Nephron (organoid): ENCODE data around the gene SDC4.
A peak's percentile ranks its signal among the peaks of the same experiment; 100 is the strongest.

ENCODE experiments used
- H3K27ac Mint-ChIP-seq, 3 experiments: 2 replicates each; pipeline ENCODE4 v1.8.0; 2020; ENCODE audit warnings: mixed read lengths in 3 of 3, mild to moderate bottlenecking in 2 of 3, moderate library complexity in 1 of 3
- H3K27me3 Mint-ChIP-seq: 2 replicates; pipeline ENCODE4 v1.8.0; 2021; ENCODE audit warnings: low read depth, mild to moderate bottlenecking, moderate library complexity, mixed read lengths
- H3K36me3 Mint-ChIP-seq: 2 replicates; pipeline ENCODE4 v1.8.0; 2020; ENCODE audit warnings: low read depth, mixed read lengths
- H3K4me1 Mint-ChIP-seq: 2 replicates; pipeline ENCODE4 v1.8.0; 2020; ENCODE audit warnings: mixed read lengths
- H3K4me3 Mint-ChIP-seq, 3 experiments: 2 replicates each; pipeline ENCODE4 v1.8.0; 2020; ENCODE audit warnings: mild to moderate bottlenecking in 3 of 3, mixed read lengths in 3 of 3, moderate library complexity in 2 of 3
- H3K9me3 Mint-ChIP-seq: 2 replicates; pipeline ENCODE4 v1.8.0; 2020; ENCODE audit warnings: mixed read lengths
- CTCF ChIP-seq, 3 experiments: fragments of 200-600 bp; sonication (generic); IDR thresholded peaks; one replicate each; pipeline ENCODE4 v1.5.0; 2021; ENCODE audit warnings: antibody characterized with exemption in 3 of 3; ENCODE audit not compliant: unreplicated experiment in 3 of 3

SDC4 gene

GRCh38 chr20:45325371-45325770 is 22.9 kb downstream of the SDC4 start:
- H3K9me3 Mint-ChIP-seq: no peaks in the 10 kb centered on the region
- no peak for TF ChIP-seq CTCF (IDR thresholded peaks at IDR 0.05; ENCODE audit: unreplicated experiment in 3 of 3)
- H3K4me1 Mint-ChIP-seq: no peaks in the 10 kb centered on the region
- H3K36me3 Mint-ChIP-seq: peaks cover 16% of the 10 kb centered on the region
- no peaks in the 10 kb centered on the region for H3K27me3 Mint-ChIP-seq
- no peak overlapping the region for H3K4me3 Mint-ChIP-seq
- peak overlapping the region in 2 of 3 experiments; percentile 17 to 72 for H3K27ac Mint-ChIP-seq

GRCh38 chr20:45323731-45324130 is 24.5 kb downstream of the SDC4 start:
- Mint-ChIP-seq H3K4me1 (no peaks in the 10 kb centered on the region), H3K27me3 (no peaks in the 10 kb centered on the region), H3K36me3 (peaks cover 8% of the 10 kb centered on the region), H3K4me3 (no peak overlapping the region), H3K27ac (no peak overlapping the region), H3K9me3 (no peaks in the 10 kb centered on the region)
- no peak for TF ChIP-seq CTCF (IDR thresholded peaks at IDR 0.05; ENCODE audit: unreplicated experiment in 3 of 3)

- Mint-ChIP-seq H3K27ac (no peak overlapping the region), H3K27me3 (no peaks in the 10 kb centered on the region)
Measured at GRCh38 chr20:45322952-45323383, 25.3 kb downstream of the SDC4 start.

GRCh38 chr20:45320948-45321595 is 27.2 kb downstream of the SDC4 start:
- Mint-ChIP-seq H3K27me3 (no peaks in the 10 kb centered on the region), H3K4me3 (no peak overlapping the region), H3K4me1 (no peaks in the 10 kb centered on the region), H3K9me3 (no peaks in the 10 kb centered on the region), H3K27ac (no peak overlapping the region), H3K36me3 (no peaks in the 10 kb centered on the region)
- TF ChIP-seq CTCF (IDR thresholded peaks at IDR 0.05; ENCODE audit: unreplicated experiment in 3 of 3): no peak

More at GRCh38 chr20:45322952-45323383, 25.3 kb downstream of the SDC4 start:
- H3K9me3 Mint-ChIP-seq: no peaks in the 10 kb centered on the region
- H3K4me1 Mint-ChIP-seq: no peaks in the 10 kb centered on the region
- no peak overlapping the region for H3K4me3 Mint-ChIP-seq
- peak in 1 of 3 experiments; percentile 19 for TF ChIP-seq CTCF (IDR thresholded peaks at IDR 0.05; ENCODE audit: unreplicated experiment in 3 of 3)
- peaks cover 8% of the 10 kb centered on the region for H3K36me3 Mint-ChIP-seq

GRCh38 chr20:45318948-45319347 is 29.3 kb downstream of the SDC4 start:
- no peak for TF ChIP-seq CTCF (IDR thresholded peaks at IDR 0.05; ENCODE audit: unreplicated experiment in 3 of 3)
- no peaks in the 10 kb centered on the region for H3K9me3 Mint-ChIP-seq
- H3K36me3 Mint-ChIP-seq: no peaks in the 10 kb centered on the region
- no peak overlapping the region for H3K27ac Mint-ChIP-seq
- H3K4me1 Mint-ChIP-seq: no peaks in the 10 kb centered on the region
- H3K27me3 Mint-ChIP-seq: peaks cover 4% of the 10 kb centered on the region
- no peak overlapping the region for H3K4me3 Mint-ChIP-seq

- Mint-ChIP-seq H3K9me3 (no peaks in the 10 kb centered on the region), H3K4me1 (no peaks in the 10 kb centered on the region), H3K36me3 (no peaks in the 10 kb centered on the region), H3K27me3 (peaks cover 7% of the 10 kb centered on the region), H3K4me3 (no peak overlapping the region), H3K27ac (no peak overlapping the region)
- no peak for TF ChIP-seq CTCF (IDR thresholded peaks at IDR 0.05; ENCODE audit: unreplicated experiment in 3 of 3)
Measured at GRCh38 chr20:45318386-45318939, 29.8 kb downstream of the SDC4 start.
